Measurements from ENCODE around the gene FGFBP1.

The FGFBP1 gene

GRCh38 chr4:15948826-15949225 lies 10.3 kb upstream of the FGFBP1 start:
- TF ChIP-seq CTCF (IDR thresholded peaks at IDR 0.05; ENCODE audit: insufficient read depth, low read depth, low read length, missing control alignments): no peak
- H3K4me3 ChIP-seq (ENCODE audit: low read length): no peak overlapping the region
- DNase-seq (ENCODE audit: low read depth): no peak

GRCh38 chr4:15947684-15948083 lies 9.1 kb upstream of the FGFBP1 start:
- no peak overlapping the region for H3K4me3 ChIP-seq (ENCODE audit: low read length)
- TF ChIP-seq CTCF (IDR thresholded peaks at IDR 0.05; ENCODE audit: insufficient read depth, low read depth, low read length, missing control alignments): no peak
- peak; percentile 77 for DNase-seq (ENCODE audit: low read depth)

DNA sequence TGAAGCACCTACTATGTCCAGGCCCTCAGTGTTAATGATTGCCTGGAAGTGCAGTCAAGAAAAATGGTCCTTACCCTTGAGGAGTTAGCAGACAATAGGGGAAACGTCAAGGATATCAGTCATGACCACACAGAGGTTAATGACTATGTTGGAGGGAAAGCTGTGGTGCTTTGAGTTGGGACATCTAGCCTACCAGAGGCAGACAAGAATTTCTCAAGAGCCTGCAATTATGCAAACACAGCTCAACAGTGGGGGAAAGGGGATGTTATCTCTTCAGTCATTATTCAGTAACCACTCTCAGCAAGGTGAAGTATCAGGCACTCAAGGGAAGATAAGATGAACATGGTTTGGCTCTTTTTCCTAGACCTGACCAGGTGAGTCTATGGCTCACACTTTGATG lies 7.0 kb upstream of the FGFBP1 start:
- no peak for TF ChIP-seq CTCF (IDR thresholded peaks at IDR 0.05; ENCODE audit: insufficient read depth, low read depth, low read length, missing control alignments)
- no peak overlapping the region for H3K4me3 ChIP-seq (ENCODE audit: low read length)
- DNase-seq (ENCODE audit: low read depth): no peak

DNA sequence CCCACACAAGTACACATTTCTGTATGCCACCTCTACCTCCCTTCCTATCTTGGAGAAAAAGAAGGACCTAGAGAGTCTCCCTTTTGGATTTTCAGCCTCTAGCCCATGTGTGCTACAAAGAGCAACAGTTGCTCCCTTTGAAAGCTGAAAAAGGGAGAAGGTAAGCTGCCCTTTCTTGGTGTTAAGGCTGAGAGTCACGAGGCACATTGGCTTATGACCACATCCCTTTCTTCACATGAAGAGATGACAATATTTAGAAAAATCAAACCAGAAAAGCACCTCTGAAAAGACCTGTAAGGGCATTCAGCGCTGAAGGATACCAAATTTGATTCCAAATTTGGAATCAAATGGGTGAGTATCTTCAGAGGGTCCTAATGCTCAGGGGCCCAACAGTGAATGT lies 6.4 kb upstream of the FGFBP1 start:
- no peak for TF ChIP-seq CTCF (IDR thresholded peaks at IDR 0.05; ENCODE audit: insufficient read depth, low read depth, low read length, missing control alignments)
- DNase-seq (ENCODE audit: low read depth): no peak
- no peak overlapping the region for H3K4me3 ChIP-seq (ENCODE audit: low read length)

DNA sequence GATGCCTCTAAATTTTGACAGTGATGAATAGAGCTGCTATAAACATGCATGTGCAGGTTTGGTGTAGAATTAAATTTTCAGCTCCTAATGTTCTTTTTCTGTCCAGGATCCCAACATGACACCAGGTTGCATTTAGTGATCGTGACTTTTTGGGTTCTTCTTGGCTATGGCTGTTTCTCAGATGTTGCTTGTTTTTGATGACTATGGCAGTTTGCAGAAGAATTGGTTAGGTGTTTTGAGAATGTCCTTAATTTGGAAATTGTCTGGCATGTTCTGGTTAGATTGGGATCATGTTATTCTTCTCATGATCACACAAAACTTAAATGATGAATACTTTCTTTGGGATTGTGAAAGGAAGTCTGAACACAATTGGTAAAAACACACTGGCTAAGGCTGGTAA lies 3.7 kb upstream of the FGFBP1 start:
- no peak for DNase-seq (ENCODE audit: low read depth)
- H3K4me3 ChIP-seq (ENCODE audit: low read length): no peak overlapping the region
- TF ChIP-seq CTCF (IDR thresholded peaks at IDR 0.05; ENCODE audit: insufficient read depth, low read depth, low read length, missing control alignments): no peak

DNA sequence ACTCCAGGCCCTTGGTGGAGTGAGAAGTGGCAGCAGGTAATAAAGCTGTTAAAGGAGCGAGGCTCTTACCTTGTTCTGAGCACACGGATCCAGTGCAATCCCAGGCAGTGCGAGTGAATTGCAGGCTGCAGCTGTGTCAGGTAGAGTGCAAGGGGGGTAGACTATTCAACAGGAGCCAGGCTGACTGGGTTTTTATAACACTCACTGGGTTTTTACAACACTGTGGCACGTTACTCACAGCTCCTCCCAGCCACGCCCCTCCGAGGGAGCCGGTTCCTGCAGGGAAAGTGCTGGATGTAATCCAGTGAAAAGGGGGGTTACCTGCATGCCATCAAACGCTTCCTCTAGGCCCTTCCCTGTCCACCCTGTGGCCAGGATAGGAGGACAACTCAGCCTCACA lies 358 bp downstream of the FGFBP1 start:
- peak overlapping the region; percentile 58 for H3K4me3 ChIP-seq (ENCODE audit: low read length)
- DNase-seq (ENCODE audit: low read depth): peak; percentile 93
- TF ChIP-seq CTCF (IDR thresholded peaks at IDR 0.05; ENCODE audit: insufficient read depth, low read depth, low read length, missing control alignments): no peak

DNA sequence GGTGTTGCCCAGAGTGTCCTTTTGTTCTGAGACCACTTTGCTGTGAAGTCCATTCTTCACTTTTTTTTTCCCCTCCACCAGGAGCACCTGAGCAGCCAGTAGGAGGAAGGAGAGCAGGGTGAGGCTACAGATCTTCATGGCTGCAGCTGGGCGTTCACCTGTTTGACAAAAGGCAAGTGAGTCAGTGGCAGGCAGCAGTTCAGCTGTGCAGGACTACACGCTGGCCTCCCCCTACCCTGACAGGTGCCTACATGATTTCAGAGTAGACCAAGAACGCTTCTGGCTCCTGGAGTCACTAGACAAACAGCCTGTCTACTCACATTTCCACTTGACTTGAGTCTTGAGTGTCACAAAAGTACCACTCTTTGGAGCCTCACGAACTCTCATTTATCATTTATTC lies 2.0 kb downstream of the FGFBP1 start:
- peak; percentile 94 for DNase-seq (ENCODE audit: low read depth)
- peak overlapping the region; percentile 58 for H3K4me3 ChIP-seq (ENCODE audit: low read length)
- no peak for TF ChIP-seq CTCF (IDR thresholded peaks at IDR 0.05; ENCODE audit: insufficient read depth, low read depth, low read length, missing control alignments)

All from epithelial cell of esophagus (primary cell).